Left lung (tissue), 10 donors: ENCODE measurements around the gene JAZF1. TPM values are rescaled to one million over a fixed set of nuclear protein-coding genes. Genes with fewer than 3 reads are reported as not detected.
"Not testable (repeated sequence)": the region's sequence is repeated elsewhere in the genome, so short reads cannot be mapped to it uniquely, and the experiment has no call there.

Experiments
- ATAC-seq: fragments of 200-7000 bp; cut with Tn5 transposase; one replicate; pipeline ENCODE4 v1.9.1; 2020; ENCODE audit warnings: moderate library complexity
- DNase-seq, 4 donors: peaks; one replicate each; pipeline ENCODE4 v3.0.0-alpha.2; 2013 to 2020
- H3K27ac ChIP-seq, 2 donors: fragments of 200-600 bp; sonication (generic) in 1 of 2; one replicate each; pipeline versions ENCODE4 v1.5.0 to v1.8.0; 2020 to 2021
- H3K27me3 ChIP-seq, 2 donors: fragments of 200-600 bp; sonication (generic) in 1 of 2; one replicate each; pipeline versions ENCODE4 v1.5.0 to v1.8.0; 2020 to 2021
- H3K36me3 ChIP-seq, 2 donors: fragments of 200-600 bp; sonication (generic) in 1 of 2; one replicate each; pipeline versions ENCODE4 v1.5.0 to v1.8.0; 2020 to 2021
- H3K4me1 ChIP-seq, 2 donors: fragments of 200-600 bp; one replicate each; pipeline ENCODE4 v1.8.0; 2021
- H3K4me3 ChIP-seq, 2 donors: fragments of 200-600 bp; sonication (generic) in 1 of 2; one replicate each; pipeline versions ENCODE4 v1.5.0 to v1.8.0; 2020 to 2021; ENCODE audit warnings: mild to moderate bottlenecking in 1 of 2
- H3K9me3 ChIP-seq, 2 donors: fragments of 200-600 bp; sonication (generic) in 1 of 2; one replicate each; pipeline versions ENCODE4 v1.5.0 to v1.8.0; 2020 to 2021
- CTCF ChIP-seq, 2 donors: fragments of 200-600 bp; sonication (generic) in 1 of 2; IDR thresholded peaks; one replicate each; pipeline versions ENCODE4 v1.5.0 to v1.8.0; 2021; ENCODE audit warnings: antibody characterized with exemption in 2 of 2
- intact Hi-C, 2 donors: fragments of 100-400 bp; cut with DNase I; formaldehyde crosslinking; loops; one replicate each; pipeline versions ENCODE4 v1.11.2 to v1.14.2; 2022
- polyA plus RNA-seq, 6 donors: library from polyadenylated mRNA; unstranded; fragments of 120-200 nt; gene quantifications; one replicate each; pipeline ENCODE4 v1.2.1, GENCODE V29; 2013; ENCODE audit not compliant: insufficient read length in 6 of 6
- total RNA-seq, 2 donors: library from RNA; stranded (reverse); fragmentation: NEBNext Ultra II Directional; extraction: Animal tissue kit (Norgen Biotek cat#: 25700); gene quantifications; one replicate each; pipeline ENCODE4 v1.2.1, GENCODE V29; 2021
- donor health status: DM: no; HTN: yes; CAD: no.
- donor health status: DM: no; HTN: no; CAD: no.

Gene JAZF1
- total and polyA plus RNA-seq, 8 donors: 11.1 to 18.2 (median 13.8) TPM

- DNase-seq (no peak), ATAC-seq (no peak)
- H3K36me3 ChIP-seq: peaks cover 0 to 6% of the 10 kb centered on the region in 2 donors
- H3K27me3 ChIP-seq: no peaks in the 10 kb centered on the region
- no peak for TF ChIP-seq CTCF (IDR thresholded peaks at IDR 0.05)
- no peaks in the 10 kb centered on the region for H3K4me1 ChIP-seq
- H3K9me3 ChIP-seq: no peaks in the 10 kb centered on the region
- H3K27ac ChIP-seq: no peak overlapping the region
- intact Hi-C loops: no loop called here
- H3K4me3 ChIP-seq: no peak overlapping the region
These were observed 314.3 kb downstream of the JAZF1 start for GRCh38 chr7:27866256-27866655.

- intact Hi-C loops: no loop called here
- no peak for ATAC-seq
- no peak for TF ChIP-seq CTCF (IDR thresholded peaks at IDR 0.05)
These were observed 316.7 kb downstream of the JAZF1 start for GRCh38 chr7:27863880-27864279.

GRCh38 chr7:27861747-27862146 is 318.8 kb downstream of the JAZF1 start:
- TF ChIP-seq CTCF (IDR thresholded peaks at IDR 0.05): no peak
- Histone ChIP-seq H3K4me1 (no peaks in the 10 kb centered on the region), H3K4me3 (no peak overlapping the region), H3K36me3 (peaks cover 0 to 6% of the 10 kb centered on the region in 2 donors), H3K27me3 (no peaks in the 10 kb centered on the region), H3K27ac (no peak overlapping the region), H3K9me3 (peaks cover 0 to 1% of the 10 kb centered on the region in 2 donors)
- no peak for ATAC-seq
- intact Hi-C loops: no loop called here
- DNase-seq: no peak

More at GRCh38 chr7:27863880-27864279, 316.7 kb downstream of the JAZF1 start:
- no peak for DNase-seq
- Histone ChIP-seq H3K27me3 (no peaks in the 10 kb centered on the region), H3K36me3 (peaks cover 0 to 6% of the 10 kb centered on the region in 2 donors), H3K4me1 (no peaks in the 10 kb centered on the region), H3K27ac (no peak overlapping the region), H3K4me3 (no peak overlapping the region), H3K9me3 (no peaks in the 10 kb centered on the region)

- Histone ChIP-seq H3K27me3 (no peaks in the 10 kb centered on the region), H3K36me3 (peaks cover 0 to 6% of the 10 kb centered on the region in 2 donors), H3K9me3 (peaks cover 0 to 2% of the 10 kb centered on the region in 2 donors), H3K27ac (no peak overlapping the region), H3K4me1 (no peaks in the 10 kb centered on the region), H3K4me3 (no peak overlapping the region)
- intact Hi-C loops: no loop called here
- ATAC-seq (no peak), DNase-seq (no peak)
- no peak for TF ChIP-seq CTCF (IDR thresholded peaks at IDR 0.05)
These were observed 319.8 kb downstream of the JAZF1 start for GRCh38 chr7:27860800-27861199.

GRCh38 chr7:27856703-27857485 is 323.7 kb downstream of the JAZF1 start:
- ATAC-seq, H3K4me3 ChIP-seq, H3K27ac ChIP-seq, H3K9me3 ChIP-seq, H3K4me1 ChIP-seq, intact Hi-C loops, H3K27me3 ChIP-seq, DNase-seq, H3K36me3 ChIP-seq: not testable (repeated sequence)
